H1 (cell line): ENCODE measurements around the gene RIMBP2. TPM values are rescaled to one million over a fixed set of nuclear protein-coding genes. Genes with fewer than 3 reads are reported as not detected.

ENCODE experiments used
- RAD21 ChIP-seq, 2 experiments: IDR thresholded peaks in 1 of 2; conservative IDR thresholded peaks in 1 of 2; 2 replicates each; pipeline ENCODE4 v1.6.1; 2011; ENCODE audit warnings: low read depth in 2 of 2, low read length in 2 of 2, improper control_type of control experiment in 1 of 2, inconsistent platforms in 1 of 2, mild to moderate bottlenecking in 1 of 2, moderate library complexity in 1 of 2
- SIN3A ChIP-seq, 2 experiments: IDR thresholded peaks in 1 of 2; conservative IDR thresholded peaks in 1 of 2; 2 replicates each; pipeline ENCODE4 v1.6.1; 2011 to 2012; ENCODE audit warnings: low read length in 2 of 2, improper control_type of control experiment in 1 of 2, low read depth in 1 of 2, mild to moderate bottlenecking in 1 of 2
- polyA plus RNA-seq, 7 experiments: library from polyadenylated mRNA; depleted of rRNA in 3 of 7; stranded (reverse) in 5 of 7; unstranded in 2 of 7; fragments of >200 nt in 5 of 7; fragments of 200-250 nt in 2 of 7; gene quantifications; 1 replicate in 5 of 7; 2 replicates in 1 of 7; 4 replicates in 1 of 7; pipeline versions ENCODE4 v1.2.1 to v1.2.3, GENCODE V29; 2011 to 2013; ENCODE audit warnings: missing spikeins in 2 of 7, mixed read lengths in 2 of 7
- total RNA-seq: library from RNA; stranded (reverse); fragmentation: NEBNext Ultra II Directional; extraction: Animal tissue kit (Norgen Biotek cat#: 25700); gene quantifications from 2 replicates; pipeline ENCODE4 v1.2.1, GENCODE V29; 2021
- TF ChIP-seq, protein P1 (sequence below): fragments of 300-600 bp; sonication (generic); IDR thresholded peaks from 2 replicates; pipeline ENCODE4 v1.7.1; 2012; ENCODE audit warnings: low read length, moderate library complexity, mild to moderate bottlenecking, inconsistent platforms; ENCODE audit not compliant: insufficient replicate concordance

The RIMBP2 gene
- total and polyA plus RNA-seq, 2 of the 8 experiments (the other 6 are each of a cell fraction or from before 2014, with no cell fraction given) = 0.18 to 0.65 TPM

DNA sequence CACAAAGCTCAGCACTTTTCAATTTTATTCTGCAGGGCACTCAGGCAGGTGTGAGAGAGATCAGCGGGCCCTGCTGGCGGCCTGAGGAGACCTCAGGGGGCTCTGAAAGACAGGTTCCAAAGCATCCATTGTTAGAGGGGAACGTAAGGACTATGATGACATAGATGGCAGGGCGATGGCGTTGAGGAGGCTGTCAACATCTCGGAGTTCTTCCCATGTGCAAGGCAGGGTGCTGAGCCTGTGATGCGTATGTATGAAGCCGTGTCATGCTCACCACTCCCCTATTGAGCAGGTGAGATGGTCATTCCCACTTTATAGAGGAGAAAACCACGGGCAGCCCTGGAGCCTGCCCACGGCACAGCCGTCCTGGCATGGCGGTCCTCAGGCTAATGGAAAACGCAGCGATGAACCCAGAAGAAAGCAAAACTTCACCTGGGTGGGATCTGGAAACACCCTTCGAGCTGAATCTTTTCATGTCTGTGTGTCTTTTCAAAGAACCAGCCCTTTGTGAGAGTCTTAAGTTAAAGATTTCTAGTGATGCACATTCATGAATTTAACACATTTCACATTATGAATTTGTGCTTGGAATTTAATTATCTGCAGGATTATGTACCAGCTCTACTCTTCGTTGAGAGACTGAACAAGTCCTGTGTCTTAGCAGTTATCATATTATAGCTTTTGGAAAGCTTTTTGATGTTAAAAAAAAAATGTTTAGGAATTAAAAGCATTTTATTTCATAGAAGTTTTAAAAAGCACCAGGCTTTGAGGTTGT is 64.7 kb downstream of the RIMBP2 start (continued):
- TF ChIP-seq, protein P1, sequence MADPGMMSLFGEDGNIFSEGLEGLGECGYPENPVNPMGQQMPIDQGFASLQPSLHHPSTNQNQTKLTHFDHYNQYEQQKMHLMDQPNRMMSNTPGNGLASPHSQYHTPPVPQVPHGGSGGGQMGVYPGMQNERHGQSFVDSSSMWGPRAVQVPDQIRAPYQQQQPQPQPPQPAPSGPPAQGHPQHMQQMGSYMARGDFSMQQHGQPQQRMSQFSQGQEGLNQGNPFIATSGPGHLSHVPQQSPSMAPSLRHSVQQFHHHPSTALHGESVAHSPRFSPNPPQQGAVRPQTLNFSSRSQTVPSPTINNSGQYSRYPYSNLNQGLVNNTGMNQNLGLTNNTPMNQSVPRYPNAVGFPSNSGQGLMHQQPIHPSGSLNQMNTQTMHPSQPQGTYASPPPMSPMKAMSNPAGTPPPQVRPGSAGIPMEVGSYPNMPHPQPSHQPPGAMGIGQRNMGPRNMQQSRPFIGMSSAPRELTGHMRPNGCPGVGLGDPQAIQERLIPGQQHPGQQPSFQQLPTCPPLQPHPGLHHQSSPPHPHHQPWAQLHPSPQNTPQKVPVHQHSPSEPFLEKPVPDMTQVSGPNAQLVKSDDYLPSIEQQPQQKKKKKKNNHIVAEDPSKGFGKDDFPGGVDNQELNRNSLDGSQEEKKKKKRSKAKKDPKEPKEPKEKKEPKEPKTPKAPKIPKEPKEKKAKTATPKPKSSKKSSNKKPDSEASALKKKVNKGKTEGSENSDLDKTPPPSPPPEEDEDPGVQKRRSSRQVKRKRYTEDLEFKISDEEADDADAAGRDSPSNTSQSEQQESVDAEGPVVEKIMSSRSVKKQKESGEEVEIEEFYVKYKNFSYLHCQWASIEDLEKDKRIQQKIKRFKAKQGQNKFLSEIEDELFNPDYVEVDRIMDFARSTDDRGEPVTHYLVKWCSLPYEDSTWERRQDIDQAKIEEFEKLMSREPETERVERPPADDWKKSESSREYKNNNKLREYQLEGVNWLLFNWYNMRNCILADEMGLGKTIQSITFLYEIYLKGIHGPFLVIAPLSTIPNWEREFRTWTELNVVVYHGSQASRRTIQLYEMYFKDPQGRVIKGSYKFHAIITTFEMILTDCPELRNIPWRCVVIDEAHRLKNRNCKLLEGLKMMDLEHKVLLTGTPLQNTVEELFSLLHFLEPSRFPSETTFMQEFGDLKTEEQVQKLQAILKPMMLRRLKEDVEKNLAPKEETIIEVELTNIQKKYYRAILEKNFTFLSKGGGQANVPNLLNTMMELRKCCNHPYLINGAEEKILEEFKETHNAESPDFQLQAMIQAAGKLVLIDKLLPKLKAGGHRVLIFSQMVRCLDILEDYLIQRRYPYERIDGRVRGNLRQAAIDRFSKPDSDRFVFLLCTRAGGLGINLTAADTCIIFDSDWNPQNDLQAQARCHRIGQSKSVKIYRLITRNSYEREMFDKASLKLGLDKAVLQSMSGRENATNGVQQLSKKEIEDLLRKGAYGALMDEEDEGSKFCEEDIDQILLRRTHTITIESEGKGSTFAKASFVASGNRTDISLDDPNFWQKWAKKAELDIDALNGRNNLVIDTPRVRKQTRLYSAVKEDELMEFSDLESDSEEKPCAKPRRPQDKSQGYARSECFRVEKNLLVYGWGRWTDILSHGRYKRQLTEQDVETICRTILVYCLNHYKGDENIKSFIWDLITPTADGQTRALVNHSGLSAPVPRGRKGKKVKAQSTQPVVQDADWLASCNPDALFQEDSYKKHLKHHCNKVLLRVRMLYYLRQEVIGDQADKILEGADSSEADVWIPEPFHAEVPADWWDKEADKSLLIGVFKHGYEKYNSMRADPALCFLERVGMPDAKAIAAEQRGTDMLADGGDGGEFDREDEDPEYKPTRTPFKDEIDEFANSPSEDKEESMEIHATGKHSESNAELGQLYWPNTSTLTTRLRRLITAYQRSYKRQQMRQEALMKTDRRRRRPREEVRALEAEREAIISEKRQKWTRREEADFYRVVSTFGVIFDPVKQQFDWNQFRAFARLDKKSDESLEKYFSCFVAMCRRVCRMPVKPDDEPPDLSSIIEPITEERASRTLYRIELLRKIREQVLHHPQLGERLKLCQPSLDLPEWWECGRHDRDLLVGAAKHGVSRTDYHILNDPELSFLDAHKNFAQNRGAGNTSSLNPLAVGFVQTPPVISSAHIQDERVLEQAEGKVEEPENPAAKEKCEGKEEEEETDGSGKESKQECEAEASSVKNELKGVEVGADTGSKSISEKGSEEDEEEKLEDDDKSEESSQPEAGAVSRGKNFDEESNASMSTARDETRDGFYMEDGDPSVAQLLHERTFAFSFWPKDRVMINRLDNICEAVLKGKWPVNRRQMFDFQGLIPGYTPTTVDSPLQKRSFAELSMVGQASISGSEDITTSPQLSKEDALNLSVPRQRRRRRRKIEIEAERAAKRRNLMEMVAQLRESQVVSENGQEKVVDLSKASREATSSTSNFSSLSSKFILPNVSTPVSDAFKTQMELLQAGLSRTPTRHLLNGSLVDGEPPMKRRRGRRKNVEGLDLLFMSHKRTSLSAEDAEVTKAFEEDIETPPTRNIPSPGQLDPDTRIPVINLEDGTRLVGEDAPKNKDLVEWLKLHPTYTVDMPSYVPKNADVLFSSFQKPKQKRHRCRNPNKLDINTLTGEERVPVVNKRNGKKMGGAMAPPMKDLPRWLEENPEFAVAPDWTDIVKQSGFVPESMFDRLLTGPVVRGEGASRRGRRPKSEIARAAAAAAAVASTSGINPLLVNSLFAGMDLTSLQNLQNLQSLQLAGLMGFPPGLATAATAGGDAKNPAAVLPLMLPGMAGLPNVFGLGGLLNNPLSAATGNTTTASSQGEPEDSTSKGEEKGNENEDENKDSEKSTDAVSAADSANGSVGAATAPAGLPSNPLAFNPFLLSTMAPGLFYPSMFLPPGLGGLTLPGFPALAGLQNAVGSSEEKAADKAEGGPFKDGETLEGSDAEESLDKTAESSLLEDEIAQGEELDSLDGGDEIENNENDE = no peak
- TF ChIP-seq RAD21 (IDR thresholded peaks at IDR 0.05 in 1 of 2, conservative IDR thresholded peaks at IDR 0.05 in 1 of 2; ENCODE audit: low read depth in 2 of 2, low read length in 2 of 2) = peak in 1 of 2 experiments; percentile 29; a peak in 1 of 4 replicates
- TF ChIP-seq SIN3A (conservative IDR thresholded peaks at IDR 0.05 in 1 of 2, IDR thresholded peaks at IDR 0.05 in 1 of 2; ENCODE audit: low read depth in 1 of 2, low read length in 2 of 2) = no peak
- TF ChIP-seq, all 59 proteins: peak for 1
